Measurements from ENCODE around the gene MOB3B.
"Not testable (repeated sequence)": the region's sequence is repeated elsewhere in the genome, so short reads cannot be mapped to it uniquely, and the experiment has no call there.

The MOB3B gene

DNA sequence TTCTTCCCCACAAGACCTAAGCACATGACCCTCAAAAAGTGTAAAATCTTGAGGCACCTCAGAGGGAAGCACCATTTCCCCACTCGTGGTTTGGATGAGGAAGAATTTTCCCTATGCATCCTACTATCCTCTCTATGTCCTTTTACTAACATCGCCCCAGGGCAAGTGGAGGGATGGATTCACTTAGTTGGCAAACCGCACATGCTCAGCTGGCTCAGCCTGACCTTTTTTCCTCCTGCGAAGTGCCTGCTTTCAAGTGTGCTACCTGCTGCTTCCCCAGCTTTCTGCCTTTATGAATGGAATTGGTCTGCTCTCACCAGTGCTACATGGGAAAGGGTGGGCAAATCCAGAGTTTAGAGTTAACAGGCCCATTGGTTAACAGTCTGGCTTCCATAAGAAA, 62.1 kb downstream of the MOB3B start:
- ChIA-PET POLR2A (no interaction called here), CTCF (no interaction called here)

GRCh38 chr9:27466516-27466915, 63.1 kb downstream of the MOB3B start:
- H3K9me3 ChIP-seq (ENCODE audit: control insufficient read depth, insufficient read depth, low read depth, low read length); CTCF ChIA-PET; H3K4me1 ChIP-seq (ENCODE audit: control insufficient read depth, insufficient read depth, low read length); H3K27ac ChIP-seq (ENCODE audit: extremely low read depth, low read depth, low read length); H3K4me3 ChIP-seq (ENCODE audit: low read depth, low read length); POLR2A ChIA-PET; H3K36me3 ChIP-seq (ENCODE audit: control insufficient read depth in 2 of 2, insufficient read depth in 1 of 2, low read length in 2 of 2): not testable (repeated sequence)

More for the DNA sequence above, 62.1 kb downstream of the MOB3B start:
- TF ChIP-seq ZNF530 (tag by site-specific recombination; IDR thresholded peaks at IDR 0.05; ENCODE audit: low read depth): no peak
- TF ChIP-seq HOXA7 (CRISPR knock-in tag; IDR thresholded peaks at IDR 0.05; ENCODE audit: borderline replicate concordance): no peak
- TF ChIP-seq ZNF146 (tag by site-specific recombination; IDR thresholded peaks at IDR 0.05): no peak
- TF ChIP-seq ZNF585B (tag by site-specific recombination; IDR thresholded peaks at IDR 0.05): no peak
- no peak for TF ChIP-seq IKZF3 (tag by site-specific recombination; IDR thresholded peaks at IDR 0.05)
- TF ChIP-seq ZNF37A (tag by site-specific recombination; IDR thresholded peaks at IDR 0.05): no peak
- no peak for TF ChIP-seq ZNF335 (tag by site-specific recombination; conservative IDR thresholded peaks at IDR 0.05)
- Histone ChIP-seq H3K4me3 (ENCODE audit: low read depth, low read length) (no peak overlapping the region), H3K27ac (ENCODE audit: extremely low read depth, low read depth, low read length) (no peak overlapping the region), H3K4me1 (ENCODE audit: control insufficient read depth, insufficient read depth, low read length) (peaks cover 3% of the 10 kb centered on the region; the same call in 1 of the 2 replicates), H3K36me3 (ENCODE audit: control insufficient read depth in 2 of 2, insufficient read depth in 1 of 2, low read length in 2 of 2) (no peaks in the 10 kb centered on the region), H3K9me3 (ENCODE audit: control insufficient read depth, insufficient read depth, low read depth, low read length) (no peaks in the 10 kb centered on the region)

- POLR2A ChIA-PET: interaction anchor here (0.6 kb wide), 1 partner anchor 91 kb away, joined by 3 read pairs; no protein-coding TSS in a partner anchor
- CTCF ChIA-PET; H3K36me3 ChIP-seq (ENCODE audit: control insufficient read depth in 2 of 2, insufficient read depth in 1 of 2, low read length in 2 of 2); H3K9me3 ChIP-seq (ENCODE audit: control insufficient read depth, insufficient read depth, low read depth, low read length); H3K4me1 ChIP-seq (ENCODE audit: control insufficient read depth, insufficient read depth, low read length); H3K4me3 ChIP-seq (ENCODE audit: low read depth, low read length); H3K27ac ChIP-seq (ENCODE audit: extremely low read depth, low read depth, low read length): not testable (repeated sequence)
Observed at GRCh38 chr9:27464950-27465349, 64.7 kb downstream of the MOB3B start.

GRCh38 chr9:27462846-27463245, 66.8 kb downstream of the MOB3B start:
- Histone ChIP-seq H3K9me3 (ENCODE audit: control insufficient read depth, insufficient read depth, low read depth, low read length) (no peaks in the 10 kb centered on the region), H3K36me3 (ENCODE audit: control insufficient read depth in 2 of 2, insufficient read depth in 1 of 2, low read length in 2 of 2) (no peaks in the 10 kb centered on the region), H3K4me1 (ENCODE audit: control insufficient read depth, insufficient read depth, low read length) (no peaks in the 10 kb centered on the region), H3K4me3 (ENCODE audit: low read depth, low read length) (no peak overlapping the region), H3K27ac (ENCODE audit: extremely low read depth, low read depth, low read length) (no peak overlapping the region)
- ChIA-PET CTCF (no interaction called here), POLR2A (no interaction called here)
- TF ChIP-seq ZNF184 (tag by site-specific recombination; IDR thresholded peaks at IDR 0.05) (no peak), GLI2 (tag by site-specific recombination; IDR thresholded peaks at IDR 0.05; ENCODE audit: borderline replicate concordance, low read depth) (no peak), ZNF2 (tag by site-specific recombination; IDR thresholded peaks at IDR 0.05) (no peak), ZBTB10 (tag by site-specific recombination; IDR thresholded peaks at IDR 0.05) (no peak), ZNF571 (tag by site-specific recombination; IDR thresholded peaks at IDR 0.05) (no peak), KLF8 (tag by site-specific recombination; IDR thresholded peaks at IDR 0.05) (no peak), HOXA7 (CRISPR knock-in tag; IDR thresholded peaks at IDR 0.05; ENCODE audit: borderline replicate concordance) (no peak), ZFP3 (tag by site-specific recombination; IDR thresholded peaks at IDR 0.05; ENCODE audit: low read depth) (no peak), ZNF473 (tag by site-specific recombination; IDR thresholded peaks at IDR 0.05) (no peak), ZNF354C (tag by site-specific recombination; IDR thresholded peaks at IDR 0.05; ENCODE audit: borderline replicate concordance, low read depth) (no peak), ZNF626 (tag by site-specific recombination; IDR thresholded peaks at IDR 0.05) (no peak), ZSCAN5A (tag by site-specific recombination; IDR thresholded peaks at IDR 0.05) (no peak)
- TF ChIP-seq, protein P1, sequence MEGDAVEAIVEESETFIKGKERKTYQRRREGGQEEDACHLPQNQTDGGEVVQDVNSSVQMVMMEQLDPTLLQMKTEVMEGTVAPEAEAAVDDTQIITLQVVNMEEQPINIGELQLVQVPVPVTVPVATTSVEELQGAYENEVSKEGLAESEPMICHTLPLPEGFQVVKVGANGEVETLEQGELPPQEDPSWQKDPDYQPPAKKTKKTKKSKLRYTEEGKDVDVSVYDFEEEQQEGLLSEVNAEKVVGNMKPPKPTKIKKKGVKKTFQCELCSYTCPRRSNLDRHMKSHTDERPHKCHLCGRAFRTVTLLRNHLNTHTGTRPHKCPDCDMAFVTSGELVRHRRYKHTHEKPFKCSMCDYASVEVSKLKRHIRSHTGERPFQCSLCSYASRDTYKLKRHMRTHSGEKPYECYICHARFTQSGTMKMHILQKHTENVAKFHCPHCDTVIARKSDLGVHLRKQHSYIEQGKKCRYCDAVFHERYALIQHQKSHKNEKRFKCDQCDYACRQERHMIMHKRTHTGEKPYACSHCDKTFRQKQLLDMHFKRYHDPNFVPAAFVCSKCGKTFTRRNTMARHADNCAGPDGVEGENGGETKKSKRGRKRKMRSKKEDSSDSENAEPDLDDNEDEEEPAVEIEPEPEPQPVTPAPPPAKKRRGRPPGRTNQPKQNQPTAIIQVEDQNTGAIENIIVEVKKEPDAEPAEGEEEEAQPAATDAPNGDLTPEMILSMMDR (tag by site-specific recombination; IDR thresholded peaks at IDR 0.05): no peak
- TF ChIP-seq, protein P2, sequence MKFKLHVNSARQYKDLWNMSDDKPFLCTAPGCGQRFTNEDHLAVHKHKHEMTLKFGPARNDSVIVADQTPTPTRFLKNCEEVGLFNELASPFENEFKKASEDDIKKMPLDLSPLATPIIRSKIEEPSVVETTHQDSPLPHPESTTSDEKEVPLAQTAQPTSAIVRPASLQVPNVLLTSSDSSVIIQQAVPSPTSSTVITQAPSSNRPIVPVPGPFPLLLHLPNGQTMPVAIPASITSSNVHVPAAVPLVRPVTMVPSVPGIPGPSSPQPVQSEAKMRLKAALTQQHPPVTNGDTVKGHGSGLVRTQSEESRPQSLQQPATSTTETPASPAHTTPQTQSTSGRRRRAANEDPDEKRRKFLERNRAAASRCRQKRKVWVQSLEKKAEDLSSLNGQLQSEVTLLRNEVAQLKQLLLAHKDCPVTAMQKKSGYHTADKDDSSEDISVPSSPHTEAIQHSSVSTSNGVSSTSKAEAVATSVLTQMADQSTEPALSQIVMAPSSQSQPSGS (tag by site-specific recombination; IDR thresholded peaks at IDR 0.05; ENCODE audit: low read depth): no peak

All from HEK293 (cell line).